HG03175 (cell line): ENCODE results near the gene PARP12.

Experiments
- ATAC-seq: cut with Tn5 transposase; IDR thresholded peaks from one replicate; pipeline ENCODE4 v1.9.1; 2021; ENCODE audit warnings: mild to moderate bottlenecking, moderate library complexity; ENCODE audit not compliant: unreplicated experiment

PARP12 gene

DNA sequence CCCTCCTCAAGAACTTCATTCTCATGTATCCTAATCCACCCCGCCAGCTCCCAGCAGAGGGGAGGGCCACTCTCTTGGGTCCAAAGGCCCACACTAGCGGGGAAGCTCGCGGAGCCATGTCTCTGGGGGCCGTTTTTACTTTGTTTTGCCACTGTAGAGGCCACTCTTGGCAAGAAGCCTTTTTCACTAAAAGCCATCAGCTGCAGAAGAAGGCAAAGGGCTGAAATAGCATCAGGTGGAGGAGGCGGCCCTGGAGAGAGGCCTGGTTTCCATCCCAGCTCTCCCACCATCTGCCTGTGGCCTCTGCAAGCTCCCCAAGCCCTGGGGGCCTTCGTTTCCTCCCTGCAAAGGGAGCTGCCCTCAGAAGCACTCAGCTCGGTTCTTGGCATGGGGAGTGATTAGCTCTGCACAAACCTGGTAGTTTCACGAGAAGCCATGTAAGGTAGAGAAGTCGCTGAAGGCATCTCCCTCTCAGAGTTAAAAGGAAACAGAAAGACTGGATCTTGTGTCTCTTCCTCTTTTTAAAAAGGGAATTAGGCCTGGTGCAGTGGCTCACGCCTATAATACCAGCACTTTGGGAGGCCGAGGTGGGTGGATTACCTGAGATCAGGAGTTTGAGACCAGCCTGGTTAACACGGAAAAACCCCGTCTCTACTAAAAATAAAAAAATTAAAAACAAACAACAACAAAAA is 70.3 kb downstream of the PARP12 start:
- ATAC-seq, result no peak

DNA sequence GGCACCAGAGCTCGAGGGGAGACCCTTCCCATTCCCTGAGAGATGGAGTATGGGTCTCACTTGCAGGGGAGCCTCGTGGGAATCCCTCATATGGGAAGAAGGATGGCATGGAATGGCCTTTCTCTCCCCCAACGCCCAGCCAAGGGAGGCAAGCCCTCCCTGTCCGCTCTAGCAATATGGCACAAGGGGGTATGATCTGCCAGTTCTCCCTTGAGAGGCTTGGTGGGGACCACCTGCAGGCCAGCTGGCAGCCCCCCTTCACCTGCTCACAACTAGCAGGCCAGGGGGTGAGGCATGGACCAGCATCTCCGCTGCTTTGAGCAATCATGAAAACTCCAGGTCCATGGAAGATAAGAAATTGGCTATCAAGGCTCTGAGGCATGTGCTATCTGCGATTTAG is 70.8 kb downstream of the PARP12 start:
- ATAC-seq, result no peak

DNA sequence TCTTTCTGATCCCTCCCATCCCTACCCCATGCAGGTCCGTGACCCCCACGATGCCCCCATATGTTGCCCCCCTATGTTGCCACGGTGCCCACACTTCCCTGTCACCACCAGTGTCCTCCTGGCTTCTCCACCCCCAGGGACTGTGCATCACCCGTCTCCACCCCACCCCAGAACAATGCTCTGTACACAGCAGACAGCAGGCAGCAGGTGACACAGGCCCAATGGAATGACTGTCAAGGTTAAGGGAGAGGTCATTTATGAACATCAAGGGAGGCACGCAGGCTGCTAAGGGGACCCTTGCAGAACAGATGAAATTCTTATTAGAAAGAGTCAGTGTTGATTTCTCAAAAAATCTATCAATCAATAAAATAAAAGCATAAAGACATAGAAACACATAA is 71.5 kb downstream of the PARP12 start:
- ATAC-seq, result no peak

DNA sequence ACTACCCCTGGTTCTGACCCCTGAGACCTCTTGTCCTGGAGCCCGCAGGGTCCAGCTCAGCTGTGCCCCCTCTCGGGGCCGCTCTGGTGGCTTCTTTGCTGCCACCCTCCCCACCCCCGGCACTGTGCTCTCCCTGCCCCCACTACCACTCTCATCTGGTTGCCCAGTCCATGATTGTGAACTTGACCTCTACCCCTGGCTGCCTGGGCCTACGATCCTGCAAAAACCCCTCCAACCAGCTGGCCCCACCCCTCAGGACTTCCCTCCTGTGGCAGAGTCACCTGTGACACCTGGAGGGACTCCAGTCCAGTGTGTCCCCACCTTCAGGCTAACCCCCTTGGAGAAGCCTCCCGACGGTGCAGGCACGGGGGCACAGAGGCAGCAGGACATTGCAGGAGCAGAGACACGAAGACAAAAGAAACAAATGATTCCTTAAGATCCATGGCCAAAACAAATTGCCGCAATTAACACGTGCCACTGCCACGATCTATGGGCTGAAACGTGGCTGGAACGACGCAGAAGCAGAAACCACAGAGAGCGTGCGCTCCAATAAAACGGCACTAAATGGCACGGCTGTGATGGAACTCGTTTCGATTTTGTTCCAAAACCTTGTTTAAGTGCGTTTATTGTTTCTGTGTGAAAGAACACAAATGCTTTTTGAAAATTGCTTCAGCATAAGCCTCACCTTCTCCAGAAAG is 72.0 kb downstream of the PARP12 start:
- ATAC-seq, result no peak

DNA sequence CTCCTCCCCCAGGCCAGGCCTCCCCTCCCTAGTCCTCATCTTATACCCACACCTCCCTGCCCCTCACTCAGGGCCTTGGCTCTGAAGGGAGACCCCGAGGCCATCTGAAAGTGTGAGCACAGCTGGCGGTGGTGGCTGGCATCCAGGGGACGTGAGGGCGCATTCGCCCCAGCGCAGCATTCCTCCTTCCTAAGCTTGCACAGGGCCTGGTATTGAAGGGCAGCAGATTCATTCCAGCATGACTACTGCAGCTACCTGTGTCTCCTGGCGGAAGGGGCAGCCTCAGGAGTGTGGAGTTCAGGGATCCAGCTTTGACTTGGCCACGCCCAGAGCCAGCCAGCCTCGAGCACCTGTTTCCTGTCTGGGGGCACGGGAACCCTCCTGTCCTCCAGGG is 72.6 kb downstream of the PARP12 start:
- no peak for ATAC-seq

DNA sequence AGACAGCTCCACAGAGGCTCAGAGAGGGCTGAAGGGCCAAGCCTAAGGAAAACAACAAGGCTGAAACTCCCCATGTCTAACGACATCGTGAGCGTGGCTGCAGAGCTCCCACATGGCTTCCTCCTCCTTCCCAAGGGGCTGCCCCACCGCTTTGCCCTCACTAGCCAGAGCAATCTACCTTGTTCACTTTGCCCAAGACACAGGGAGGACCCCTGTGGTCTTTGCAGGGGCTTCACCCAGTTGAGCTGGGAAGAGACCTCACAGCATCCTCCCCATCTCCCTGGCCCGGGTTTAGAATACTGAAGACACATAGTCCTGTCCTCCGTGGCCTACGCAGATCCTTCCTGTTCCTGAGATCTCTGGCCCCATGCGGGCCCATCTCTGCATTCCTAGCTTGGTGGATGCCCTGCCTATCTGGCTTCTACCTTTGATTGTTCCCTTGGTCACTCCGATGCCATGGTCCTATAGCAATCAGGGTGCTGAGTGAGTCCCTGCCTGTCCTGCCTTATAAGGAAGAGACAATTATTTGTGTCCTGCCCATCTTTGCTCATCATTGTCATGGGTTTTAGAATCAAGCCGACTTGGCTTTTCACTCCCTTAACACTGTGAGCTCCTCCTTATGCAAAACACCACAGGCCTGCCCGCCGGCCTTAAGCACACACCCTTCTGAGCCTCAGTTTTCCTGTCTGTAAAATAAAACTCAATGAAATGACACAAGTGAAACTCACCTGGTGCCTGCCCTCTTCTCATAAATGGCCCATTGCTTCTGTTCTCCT is 73.2 kb downstream of the PARP12 start:
- no peak for ATAC-seq

DNA sequence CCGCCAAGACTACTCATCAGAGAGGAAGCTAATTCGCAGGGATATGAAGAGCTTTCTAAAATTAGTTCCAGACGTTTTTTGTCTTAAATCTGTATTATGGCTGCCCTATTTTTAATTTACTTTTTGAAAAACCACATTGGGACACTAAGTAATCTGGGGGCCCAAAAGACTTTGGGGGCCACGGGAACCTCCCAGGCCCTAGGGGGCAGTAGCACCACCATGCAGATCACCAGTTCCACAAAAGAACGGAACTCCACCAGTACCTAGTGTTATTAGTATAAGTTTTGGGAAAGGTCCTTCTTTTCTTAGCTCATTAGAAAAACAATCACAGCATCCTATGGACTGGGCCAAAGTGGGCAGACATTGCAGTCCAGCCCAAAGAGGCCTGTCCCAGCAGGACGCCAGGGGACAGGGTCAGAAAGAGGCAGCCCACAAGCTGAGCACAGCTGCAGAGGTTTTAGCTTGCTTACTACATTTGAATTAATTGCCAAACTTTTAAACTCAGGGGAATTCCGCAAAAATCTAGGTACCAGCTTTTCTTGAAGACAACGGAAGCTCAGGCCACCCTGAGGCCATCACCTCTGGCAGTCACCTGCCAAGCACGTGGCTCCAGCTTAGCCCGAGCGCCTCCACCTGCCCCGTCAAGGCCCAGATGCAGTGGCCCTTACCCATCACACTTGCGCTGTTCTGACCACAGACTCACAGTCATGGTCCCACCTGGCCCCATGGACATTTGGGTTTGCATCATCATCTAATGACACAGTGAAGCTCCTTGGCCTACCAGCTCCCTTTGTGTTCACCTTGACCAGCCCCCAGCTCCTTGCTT is 74.8 kb downstream of the PARP12 start:
- ATAC-seq, result no peak

DNA sequence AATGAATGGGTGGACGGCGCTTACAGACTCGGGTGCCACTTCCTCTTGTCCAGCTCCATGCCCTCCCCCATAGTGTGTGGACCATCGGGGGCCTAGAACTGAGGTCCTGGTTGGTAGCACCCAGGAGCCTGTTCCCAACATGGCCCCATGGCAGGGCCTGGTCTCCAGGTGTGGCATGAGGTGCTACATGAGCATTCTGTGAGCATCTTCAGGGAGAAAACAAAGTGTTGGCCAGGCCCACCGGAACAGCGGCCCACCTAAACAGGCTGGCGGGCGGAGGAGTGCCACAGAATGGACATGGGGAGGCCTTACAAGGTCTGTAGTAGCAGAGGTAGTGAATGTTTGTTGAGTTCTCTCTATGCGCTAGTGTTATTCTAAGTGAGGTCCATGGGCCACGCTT is 76.9 kb downstream of the PARP12 start:
- ATAC-seq, result no peak

DNA sequence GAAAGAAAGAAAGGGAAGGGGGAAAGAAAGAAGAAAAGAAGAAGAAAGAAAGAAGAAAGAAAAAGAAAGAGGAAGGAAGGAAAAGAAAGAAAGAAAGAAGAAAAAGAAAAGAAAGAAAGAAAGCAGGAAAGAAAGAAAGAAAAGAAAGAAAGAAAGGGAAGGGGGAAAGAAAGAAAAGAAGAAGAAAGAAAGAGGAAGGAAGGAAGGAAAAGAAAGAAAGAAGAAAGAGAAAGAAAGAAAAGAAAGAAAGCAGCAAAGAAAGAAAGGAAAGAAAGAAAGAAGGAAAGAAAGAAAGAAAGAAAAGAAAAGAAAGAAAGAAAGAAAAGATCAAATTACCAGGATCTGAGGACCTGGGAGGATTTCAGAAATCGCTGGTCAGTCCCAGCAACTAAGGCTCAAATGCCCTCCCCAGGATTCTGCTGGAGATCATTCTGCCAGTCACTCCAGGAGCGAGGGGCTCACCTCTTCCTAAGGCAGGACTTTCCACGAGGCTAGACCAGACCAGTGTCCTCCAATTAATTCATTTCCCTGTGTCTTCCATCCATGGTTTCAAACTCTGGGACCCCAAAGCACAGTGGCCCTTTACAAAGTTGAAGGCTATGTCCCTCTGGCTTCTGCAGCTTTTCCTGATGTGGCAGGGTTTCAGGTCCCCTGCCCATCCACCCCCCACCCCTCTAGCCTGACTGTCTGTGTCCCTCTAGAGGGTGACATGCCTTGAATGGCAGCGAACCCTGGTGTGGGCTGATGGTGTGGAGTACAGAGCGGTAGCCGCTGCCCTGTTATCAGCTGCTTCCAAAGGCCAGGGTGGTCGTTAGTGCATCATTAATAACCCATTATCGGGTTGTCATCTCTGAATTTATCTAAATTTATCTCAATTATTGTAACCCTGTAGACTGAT is 77.9 kb downstream of the PARP12 start:
- no peak for ATAC-seq

DNA sequence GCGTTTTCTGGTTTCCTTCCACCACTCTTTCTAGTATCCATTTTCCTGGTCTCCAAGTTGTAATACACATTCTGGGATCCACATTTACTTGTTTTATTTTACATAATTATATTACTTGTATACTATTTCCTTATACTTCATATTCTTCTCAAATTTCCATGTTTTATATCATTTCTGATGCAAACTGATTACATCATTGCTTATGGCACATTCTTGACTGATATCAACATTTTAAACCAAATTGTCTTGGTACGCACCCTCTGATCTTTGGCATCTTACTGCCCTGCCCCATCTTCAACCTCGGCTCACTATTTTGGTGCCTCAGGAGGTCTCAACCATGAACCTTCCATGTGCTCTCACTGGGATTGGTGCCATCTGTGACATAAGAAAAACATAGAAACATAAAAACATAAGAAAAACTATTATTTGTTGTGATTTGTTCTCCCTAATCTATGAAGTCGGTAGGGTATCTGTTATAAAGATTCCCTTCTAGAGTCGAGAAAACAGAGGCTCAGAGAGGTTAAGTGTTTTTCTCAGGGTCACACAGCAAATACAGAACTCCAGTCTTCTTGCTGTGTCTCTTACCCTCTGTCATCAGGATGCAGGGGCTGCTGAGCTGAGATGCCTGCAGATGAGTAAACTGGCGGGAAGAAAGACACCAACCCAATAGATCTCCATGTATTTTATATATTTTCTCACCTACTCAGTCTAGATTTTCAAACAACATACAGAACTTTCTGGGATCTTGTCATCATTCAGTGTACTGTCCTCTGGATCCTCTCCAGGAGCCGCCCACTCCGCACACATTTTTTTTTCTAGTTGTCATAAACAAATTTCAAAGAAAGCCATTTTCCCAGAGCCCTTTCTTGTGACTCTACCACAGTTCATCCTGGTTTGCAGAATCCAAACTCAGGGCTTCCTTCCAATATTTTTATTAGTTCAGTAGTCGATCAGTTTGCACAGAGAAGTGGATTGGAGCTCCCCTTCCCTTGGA is 79.5 kb downstream of the PARP12 start:
- no peak for ATAC-seq

DNA sequence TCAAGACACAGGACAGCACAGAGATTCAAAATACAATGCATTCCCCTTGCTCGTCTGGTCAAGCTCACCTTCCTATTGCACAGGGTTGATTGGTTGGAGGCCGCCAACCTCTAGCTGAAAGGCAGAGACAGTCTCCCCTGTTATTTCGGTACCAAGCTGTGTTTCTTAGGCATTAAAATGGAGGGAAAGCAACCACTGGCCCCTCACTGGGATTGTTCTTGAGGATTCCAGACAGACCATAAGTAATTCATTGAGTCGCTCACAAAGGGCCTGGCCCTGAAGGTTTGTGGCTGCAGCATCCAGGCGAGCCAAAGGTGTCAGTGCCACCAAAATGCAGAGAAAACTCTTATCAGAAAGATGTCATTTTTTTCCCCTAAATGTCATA is 81.2 kb downstream of the PARP12 start:
- ATAC-seq, result no peak

DNA sequence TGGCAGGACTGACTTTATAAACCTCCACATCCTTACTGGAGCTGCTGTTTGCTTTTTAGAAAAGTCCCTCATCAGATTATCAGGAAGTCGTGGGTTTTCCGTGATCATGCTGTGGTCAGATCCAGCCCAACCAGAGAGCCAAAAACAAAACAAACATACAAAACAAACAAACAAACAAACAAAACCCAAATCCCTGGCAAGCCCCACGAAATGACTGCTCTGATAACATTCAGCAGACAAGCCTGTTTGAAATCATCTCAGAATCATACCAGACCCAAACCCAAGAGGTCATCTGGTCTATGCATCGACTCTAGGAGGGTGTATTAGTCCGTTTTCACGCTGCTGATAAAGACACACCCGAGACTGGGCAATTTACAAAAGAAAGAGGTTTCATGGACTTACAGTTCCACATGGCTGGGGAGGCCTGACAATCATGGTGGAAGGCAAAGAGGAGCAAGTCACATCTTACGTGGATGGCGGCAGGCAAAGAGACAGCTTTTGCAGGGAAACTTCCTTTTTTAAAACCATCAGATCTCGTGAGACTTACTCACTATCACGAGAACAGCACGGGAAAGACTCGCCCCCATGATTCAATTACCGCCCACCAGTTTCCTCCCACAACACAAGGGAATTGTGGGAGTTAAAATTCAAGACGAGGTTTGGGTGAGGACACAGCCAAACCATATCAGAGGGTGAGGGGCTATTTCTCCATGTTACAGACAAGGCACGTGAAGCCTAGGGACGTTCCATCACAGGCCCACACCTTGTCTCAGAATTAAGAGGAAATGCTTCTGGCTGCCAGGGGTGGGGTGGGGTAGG is 85.7 kb downstream of the PARP12 start:
- no peak for ATAC-seq

DNA sequence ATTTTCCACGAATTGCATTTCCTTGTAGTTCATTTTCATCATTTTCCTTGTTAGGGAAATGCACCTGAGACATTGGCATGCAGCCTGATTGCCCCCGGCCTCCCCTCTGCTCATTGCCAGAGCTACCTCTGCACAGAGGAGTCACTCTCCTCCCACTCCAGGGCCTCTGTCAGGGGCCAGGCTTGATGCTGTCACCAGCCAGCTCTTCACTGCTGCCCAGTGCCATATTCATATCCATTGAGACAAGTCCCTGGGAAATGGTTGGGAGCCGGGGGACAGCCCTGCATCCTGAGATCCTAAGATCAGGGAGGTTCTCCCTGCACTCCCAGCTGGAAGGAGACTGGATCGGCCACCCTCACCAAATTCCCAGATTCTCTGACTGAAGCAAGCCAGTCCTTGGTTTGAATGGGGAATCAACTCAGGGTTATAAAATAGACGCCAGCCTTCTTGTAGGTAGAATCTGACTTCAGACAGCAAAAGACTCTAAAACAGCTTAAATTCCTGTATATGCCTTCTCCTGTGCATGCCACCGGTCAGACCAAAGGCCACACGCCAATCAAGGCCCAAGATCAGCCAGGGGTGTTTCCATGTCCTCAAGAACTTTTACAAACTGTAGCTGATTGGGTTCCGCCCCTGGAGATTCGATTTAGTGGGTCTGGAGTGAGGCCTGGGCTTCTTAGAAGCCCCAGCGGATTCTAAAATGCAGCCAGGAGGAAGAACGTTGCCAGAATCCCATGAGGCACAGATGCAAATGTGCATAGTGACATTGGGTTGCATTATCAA is 86.5 kb downstream of the PARP12 start:
- ATAC-seq, result no peak

DNA sequence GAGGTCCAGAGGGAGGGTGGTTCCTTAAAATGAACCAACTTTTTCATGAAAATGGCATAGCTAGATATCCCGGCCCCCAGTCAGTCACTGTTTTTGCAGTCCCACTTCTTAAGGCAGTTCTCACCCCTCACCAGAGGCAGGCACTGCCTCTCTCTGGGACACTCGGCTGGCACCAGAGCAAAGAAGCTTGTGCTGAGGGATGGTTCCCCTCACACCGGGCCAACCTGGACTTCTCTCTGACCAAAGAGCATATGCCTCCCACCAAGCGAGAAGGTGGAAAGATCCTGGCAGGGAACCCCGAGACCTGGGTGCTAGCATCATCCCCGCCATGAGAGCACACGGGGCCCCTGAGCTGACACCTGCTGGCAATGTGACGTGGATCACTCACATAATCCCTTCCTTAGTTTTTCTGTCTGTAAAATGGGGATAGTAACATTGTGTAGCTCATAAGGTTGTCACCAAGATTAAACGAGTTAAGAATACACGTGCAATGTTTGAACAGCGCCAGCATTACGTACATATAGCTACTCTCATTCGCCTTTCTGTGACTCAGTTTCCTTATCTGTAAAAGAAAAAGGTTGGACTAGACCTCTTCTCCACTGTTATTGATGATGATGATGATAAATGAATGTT is 88.5 kb downstream of the PARP12 start:
- no peak for ATAC-seq
